Esophagus muscularis mucosa (tissue), 4 donors: Measurements from ENCODE around the gene VSTM2B. TPM values are rescaled to one million over a fixed set of nuclear protein-coding genes. Genes with fewer than 3 reads are reported as not detected.

Source experiments
- DNase-seq: peaks from one replicate; pipeline ENCODE4 v3.0.0-alpha.2; 2017; ENCODE audit errors: extremely low spot score
- H3K27ac ChIP-seq, 4 donors: fragments of 200-600 bp; sonication (generic); replicated peaks in 1 of 4; 1 replicate in 3 of 4; 2 replicates in 1 of 4; pipeline ENCODE4 v1.5.1; 2016 to 2019; ENCODE audit warnings: mild to moderate bottlenecking in 1 of 4
- H3K27me3 ChIP-seq, 4 donors: fragments of 200-600 bp; sonication (generic); one replicate each; pipeline versions ENCODE4 v1.5.1 to v1.6.0; 2016 to 2019
- H3K36me3 ChIP-seq, 4 donors: fragments of 200-600 bp; sonication (generic); one replicate each; pipeline ENCODE4 v1.5.1; 2016 to 2019
- H3K4me1 ChIP-seq, 4 donors: fragments of 200-600 bp; sonication (generic); one replicate each; pipeline ENCODE4 v1.5.1; 2016 to 2019
- H3K4me3 ChIP-seq, 4 donors: fragments of 200-600 bp; sonication (generic); 1 replicate in 2 of 4; 2 replicates in 2 of 4; pipeline ENCODE4 v1.5.1; 2016 to 2019; ENCODE audit warnings: mild to moderate bottlenecking in 4 of 4, moderate library complexity in 1 of 4
- H3K9me3 ChIP-seq, 4 donors: fragments of 200-600 bp; sonication (generic); 1 replicate in 3 of 4; 2 replicates in 1 of 4; pipeline ENCODE4 v1.5.1; 2016 to 2019
- CTCF ChIP-seq, 3 experiments: fragments of 200-600 bp in 2 of 3; fragments of 450-650 bp in 1 of 3; sonication (generic) in 2 of 3; IDR thresholded peaks; one replicate each; pipeline ENCODE4 v1.5.1; 2017 to 2019; ENCODE audit warnings: antibody characterized with exemption in 3 of 3, mild to moderate bottlenecking in 2 of 3, moderate library complexity in 1 of 3
- EP300 ChIP-seq: sonication (generic); formaldehyde crosslinking; IDR thresholded peaks from one replicate; pipeline ENCODE4 v1.6.1; 2017; ENCODE audit warnings: antibody characterized with exemption
- POLR2A ChIP-seq: fragments of 450-650 bp; IDR thresholded peaks from one replicate; pipeline ENCODE4 v1.6.1; 2017; ENCODE audit warnings: antibody characterized with exemption, moderate library complexity, mild to moderate bottlenecking, low read depth
- POLR2AphosphoS5 ChIP-seq, 2 donors: sonication (generic); formaldehyde crosslinking; IDR thresholded peaks; one replicate each; pipeline ENCODE4 v1.6.1; 2017; ENCODE audit warnings: antibody characterized with exemption in 2 of 2
- WGBS: methylation state at CpG from one replicate; pipeline ENCODE4 v1.1.5; 2018; 5-methylcytosine and 5-hydroxymethylcytosine counted together
- intact Hi-C: fragments of 100-400 bp; cut with DNase I; formaldehyde crosslinking; loops from one replicate; pipeline ENCODE4 v1.15.1; 2023
- total RNA-seq, 4 donors: library from RNA; depleted of rRNA; stranded (reverse); fragments of >200 nt; gene quantifications; one replicate each; pipeline versions ENCODE4 v1.1.0 to v1.2.1, GENCODE V29; 2016

Gene VSTM2B
- total RNA-seq, 4 donors from 2014 or later, result 0.23 to 0.33 TPM; not detected in 2

GRCh38 chr19:29492769-29493168 is 33.0 kb upstream of the VSTM2B start:
- intact Hi-C loops, result no loop called here
- peak; percentile 50 for DNase-seq
- Histone ChIP-seq H3K9me3 (no peaks in the 10 kb centered on the region), H3K27ac (no peak overlapping the region), H3K4me1 (peaks cover 0 to 9% (median 4%) of the 10 kb centered on the region in 4 donors), H3K27me3 (peaks cover 0 to 57% (median 0%) of the 10 kb centered on the region in 4 donors), H3K4me3 (no peak overlapping the region), H3K36me3 (no peaks in the 10 kb centered on the region)
- 3% methylated on average over 7 of the region's 7 CpGs for WGBS
- no peak for TF ChIP-seq EP300
- no peak for TF ChIP-seq POLR2AphosphoS5 (IDR thresholded peaks at IDR 0.05)
- TF ChIP-seq CTCF (IDR thresholded peaks at IDR 0.05), result no peak
- no peak for TF ChIP-seq POLR2A

GRCh38 chr19:29495091-29495490 is 30.7 kb upstream of the VSTM2B start:
- peaks cover 0 to 9% (median 4%) of the 10 kb centered on the region in 4 donors for H3K4me1 ChIP-seq
- no peaks in the 10 kb centered on the region for H3K36me3 ChIP-seq
- no peak for DNase-seq
- WGBS, result no CpG with 5 or more reads among the region's 4 CpGs
- H3K9me3 ChIP-seq, result no peaks in the 10 kb centered on the region
- TF ChIP-seq EP300 (no peak), CTCF (IDR thresholded peaks at IDR 0.05) (no peak), POLR2AphosphoS5 (IDR thresholded peaks at IDR 0.05) (no peak), POLR2A (no peak)
- peaks cover 0 to 45% (median 0%) of the 10 kb centered on the region in 4 donors for H3K27me3 ChIP-seq
- H3K4me3 ChIP-seq, result no peak overlapping the region
- no peak overlapping the region for H3K27ac ChIP-seq
- intact Hi-C loops, result no loop called here

- 79% methylated on average over 5 of the region's 5 CpGs for WGBS
- H3K27ac ChIP-seq, result no peak overlapping the region
- no peak overlapping the region for H3K4me3 ChIP-seq
- no peaks in the 10 kb centered on the region for H3K36me3 ChIP-seq
- H3K9me3 ChIP-seq, result no peaks in the 10 kb centered on the region
- DNase-seq, result no peak
- H3K27me3 ChIP-seq, result peaks cover 0 to 36% (median 0%) of the 10 kb centered on the region in 4 donors
- peaks cover 0 to 9% (median 4%) of the 10 kb centered on the region in 4 donors for H3K4me1 ChIP-seq
- intact Hi-C loops, result no loop called here
- TF ChIP-seq CTCF (IDR thresholded peaks at IDR 0.05) (no peak), POLR2AphosphoS5 (IDR thresholded peaks at IDR 0.05) (no peak), POLR2A (no peak), EP300 (no peak)
Observed at GRCh38 chr19:29495901-29496441, 29.8 kb upstream of the VSTM2B start.

- Histone ChIP-seq H3K27me3 (peaks cover 0 to 35% (median 0%) of the 10 kb centered on the region in 4 donors), H3K9me3 (no peaks in the 10 kb centered on the region), H3K27ac (no peak overlapping the region), H3K36me3 (no peaks in the 10 kb centered on the region), H3K4me3 (no peak overlapping the region), H3K4me1 (peaks cover 0 to 9% (median 2%) of the 10 kb centered on the region in 4 donors)
- DNase-seq, result no peak
- WGBS, result 77% methylated on average over 3 of the region's 3 CpGs
- TF ChIP-seq POLR2AphosphoS5 (IDR thresholded peaks at IDR 0.05) (no peak), EP300 (no peak), CTCF (IDR thresholded peaks at IDR 0.05) (no peak)
- intact Hi-C loops, result no loop called here
Observed at GRCh38 chr19:29497241-29497640, 28.6 kb upstream of the VSTM2B start.
